GM15510 (cell line): ENCODE results near the gene ALK.

ENCODE experiments used
- POLR2A ChIP-seq: IDR thresholded peaks from 3 replicates; pipeline ENCODE4 v1.6.1; 2011; ENCODE audit warnings: borderline replicate concordance; ENCODE audit not compliant: insufficient read length; ENCODE audit errors: extremely low read depth

ALK gene

GRCh38 chr2:29232041-29232440, 689.3 kb downstream of the ALK start:
- TF ChIP-seq POLR2A = no peak

GRCh38 chr2:29229640-29230039, 691.7 kb downstream of the ALK start:
- TF ChIP-seq POLR2A = no peak

- no peak for TF ChIP-seq POLR2A
These were observed 692.4 kb downstream of the ALK start for GRCh38 chr2:29228947-29229346.

GRCh38 chr2:29227935-29228675, 693.3 kb downstream of the ALK start:
- no peak for TF ChIP-seq POLR2A

- TF ChIP-seq POLR2A = no peak
These were observed 694.6 kb downstream of the ALK start for GRCh38 chr2:29226808-29227207.

- no peak for TF ChIP-seq POLR2A
These were observed 695.0 kb downstream of the ALK start for GRCh38 chr2:29226375-29226774.

GRCh38 chr2:29225814-29226213, 695.6 kb downstream of the ALK start:
- TF ChIP-seq POLR2A = no peak

- TF ChIP-seq POLR2A = no peak
These were observed 696.5 kb downstream of the ALK start for GRCh38 chr2:29224693-29225551.

- TF ChIP-seq POLR2A = no peak
These were observed 697.3 kb downstream of the ALK start for GRCh38 chr2:29223851-29224692.

GRCh38 chr2:29223257-29223656, 698.1 kb downstream of the ALK start:
- no peak for TF ChIP-seq POLR2A

GRCh38 chr2:29222381-29223179, 698.8 kb downstream of the ALK start:
- TF ChIP-seq POLR2A = no peak

- TF ChIP-seq POLR2A = no peak
These were observed 700.7 kb downstream of the ALK start for GRCh38 chr2:29220506-29221270.

GRCh38 chr2:29219374-29219773, 702.0 kb downstream of the ALK start:
- no peak for TF ChIP-seq POLR2A
